T-helper 9 cell (primary cell): ENCODE data around the gene RXFP4.

Experiments used
- DNase-seq: peaks from one replicate; pipeline ENCODE4 v3.0.0-alpha.2; 2020

The RXFP4 gene

GRCh38 chr1:155962599-155963211 lies 21.3 kb downstream of the RXFP4 start:
- no peak for DNase-seq

DNA sequence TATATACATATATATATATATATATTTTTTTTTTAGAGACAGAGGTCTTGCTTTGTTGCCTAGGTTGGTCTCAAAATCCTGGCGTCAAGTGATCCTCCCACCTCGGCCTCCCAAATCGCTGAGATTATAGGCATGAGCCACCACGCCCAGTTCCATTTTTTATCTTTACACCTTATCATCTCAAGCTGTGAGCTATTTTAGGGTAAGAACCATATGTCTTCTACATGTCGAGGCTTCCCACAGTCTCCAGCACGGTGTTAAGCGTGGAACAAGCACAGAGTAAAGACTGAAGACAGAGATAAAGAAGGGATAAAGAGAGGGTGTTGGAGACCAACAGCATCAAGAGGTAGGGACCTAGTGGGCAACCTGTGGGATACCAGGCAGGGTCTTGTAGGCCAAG lies 22.8 kb downstream of the RXFP4 start:
- DNase-seq = no peak

- DNase-seq = no peak
Measured at GRCh38 chr1:155966135-155966534, 24.7 kb downstream of the RXFP4 start.

- no peak for DNase-seq
Measured at GRCh38 chr1:155966750-155967149, 25.3 kb downstream of the RXFP4 start.

- no peak for DNase-seq
Measured at GRCh38 chr1:155967341-155968050, 26.1 kb downstream of the RXFP4 start.

- no peak for DNase-seq
Measured at GRCh38 chr1:155968051-155968400, 26.6 kb downstream of the RXFP4 start.

DNA sequence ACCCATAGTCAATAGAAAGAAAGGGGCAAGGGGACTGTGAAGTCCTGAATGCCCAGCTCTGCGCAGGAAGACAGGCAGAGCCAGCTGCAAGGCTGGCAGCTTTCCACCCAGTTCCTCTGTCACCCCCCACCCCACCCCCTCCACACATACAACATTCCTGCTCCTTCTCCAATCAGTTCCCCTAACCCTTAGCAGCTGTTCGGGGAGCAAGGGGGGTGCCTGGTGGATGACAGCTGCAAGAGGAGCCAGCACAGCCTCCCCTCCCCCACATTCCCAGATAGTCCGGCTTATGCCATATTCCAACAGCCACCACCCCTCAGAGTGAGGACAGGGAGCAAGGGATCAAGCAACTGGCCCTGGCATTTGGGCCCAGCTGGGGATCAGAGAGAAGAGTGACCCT lies 27.2 kb downstream of the RXFP4 start:
- DNase-seq = no peak

DNA sequence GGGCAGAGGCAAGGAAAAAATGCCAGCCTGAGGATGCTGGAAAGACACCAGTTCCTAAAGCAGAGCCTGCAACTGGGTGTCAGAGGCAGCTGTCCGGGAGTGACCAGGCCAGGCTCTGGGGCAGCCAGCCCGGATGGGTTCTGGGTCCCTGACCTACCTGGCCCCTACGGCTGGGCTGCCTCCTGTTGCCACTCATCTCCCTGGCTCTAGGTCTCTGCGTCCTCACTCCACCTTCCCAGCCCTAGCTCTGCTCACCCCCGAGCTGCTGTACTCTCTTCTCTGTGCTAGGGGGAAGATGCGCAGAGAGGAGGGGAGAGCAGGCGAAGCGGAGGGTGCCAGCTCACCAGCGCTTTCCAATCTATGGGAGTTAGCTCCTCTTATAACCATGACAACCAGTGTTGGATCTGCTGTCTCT lies 27.9 kb downstream of the RXFP4 start:
- DNase-seq = no peak

DNA sequence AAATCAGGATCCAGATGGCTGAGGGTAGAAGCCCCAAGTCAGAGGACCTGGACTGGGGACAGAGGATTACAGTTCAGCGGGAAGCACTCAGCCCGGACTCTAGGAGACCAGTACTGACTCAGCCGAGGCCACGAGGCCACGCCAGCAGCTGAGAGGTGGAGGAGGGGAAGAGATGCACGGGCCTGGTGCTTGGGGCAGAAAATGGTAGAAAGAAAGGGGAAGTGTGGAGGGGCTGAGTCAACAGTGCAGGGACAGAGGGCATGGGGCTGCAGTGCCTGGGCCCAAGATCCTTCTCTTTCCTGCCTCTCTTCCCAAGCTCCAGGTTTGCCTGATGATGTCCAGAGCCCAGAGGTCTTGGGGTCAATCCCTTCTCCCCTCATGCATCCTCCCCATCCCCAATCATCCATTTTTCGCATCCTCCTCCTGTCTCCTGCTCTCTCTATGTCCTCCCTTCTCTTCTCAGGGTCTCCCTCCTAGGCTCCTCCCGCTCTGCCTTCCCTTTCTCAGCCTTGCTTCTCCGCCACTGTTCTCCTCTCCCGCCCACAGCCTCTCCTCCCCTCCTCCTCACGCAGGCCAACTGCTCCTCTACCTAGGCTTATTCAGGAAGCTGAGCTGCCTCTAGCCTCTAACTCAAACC lies 29.2 kb downstream of the RXFP4 start:
- no peak for DNase-seq

- no peak for DNase-seq
Measured at GRCh38 chr1:155971910-155972809, 30.7 kb downstream of the RXFP4 start.

DNA sequence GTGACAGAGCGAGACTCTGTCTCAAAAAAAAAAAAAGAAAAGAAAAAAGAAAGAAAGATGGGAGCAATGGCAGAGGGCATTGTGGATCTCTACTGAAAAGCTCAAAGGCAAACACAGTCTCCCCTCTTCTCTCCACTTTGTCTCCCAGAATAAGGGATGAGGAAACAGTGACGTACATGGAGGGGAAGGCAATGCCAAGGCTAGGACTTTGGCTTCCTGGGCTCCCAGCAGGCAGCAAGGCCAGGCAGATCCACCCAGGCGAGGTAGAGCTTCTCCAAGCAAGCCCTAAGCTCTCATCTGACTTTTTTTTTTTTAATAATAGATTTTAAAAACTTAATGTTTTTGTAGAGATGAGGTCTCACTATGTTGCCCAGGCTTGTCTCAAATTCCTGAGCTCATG lies 32.3 kb downstream of the RXFP4 start:
- DNase-seq = no peak

DNA sequence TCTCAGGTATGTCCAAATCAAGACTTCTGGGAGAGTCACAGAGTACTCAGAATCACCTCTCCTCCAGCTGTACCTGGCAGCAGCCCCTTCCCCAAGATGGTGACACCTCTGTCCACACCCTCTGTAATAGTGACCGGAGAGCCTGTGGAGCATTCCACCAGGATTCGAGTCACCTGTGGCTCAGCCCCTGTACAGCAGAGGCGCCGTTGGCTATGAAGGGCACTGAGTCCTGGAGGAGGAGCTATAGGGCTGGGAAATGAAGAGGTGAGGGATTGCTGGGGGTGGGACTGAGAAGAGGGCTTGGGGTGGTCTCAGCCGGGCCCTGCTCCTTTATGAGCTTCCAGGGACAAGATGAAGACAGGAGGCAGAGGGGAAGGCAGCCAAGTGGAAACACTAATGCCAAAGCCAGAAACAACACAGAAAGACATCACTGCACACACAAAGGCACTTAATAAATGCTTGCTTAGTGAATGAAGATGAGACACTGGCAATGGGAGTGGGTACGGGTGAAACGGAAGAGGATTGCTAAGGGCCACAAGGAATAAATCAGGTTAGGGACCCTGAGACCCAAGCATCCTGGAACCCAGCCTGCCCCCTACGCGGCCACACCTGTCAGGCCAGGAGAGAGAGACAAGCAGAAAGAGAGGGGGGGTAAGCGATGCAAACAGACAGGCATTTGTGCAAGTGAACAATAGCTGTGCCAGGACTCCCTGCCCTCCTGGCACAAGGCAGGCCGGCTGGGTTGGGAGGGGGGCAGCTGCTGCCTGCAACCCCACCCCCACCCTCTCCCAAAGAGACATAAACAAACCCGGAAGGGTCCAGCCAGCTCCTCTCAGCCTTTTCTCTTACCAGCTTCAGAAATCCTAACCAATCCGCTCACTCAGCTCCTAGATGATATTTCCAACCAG lies 33.0 kb downstream of the RXFP4 start:
- no peak for DNase-seq

GRCh38 chr1:155975375-155976061 lies 34.1 kb downstream of the RXFP4 start:
- no peak for DNase-seq

DNA sequence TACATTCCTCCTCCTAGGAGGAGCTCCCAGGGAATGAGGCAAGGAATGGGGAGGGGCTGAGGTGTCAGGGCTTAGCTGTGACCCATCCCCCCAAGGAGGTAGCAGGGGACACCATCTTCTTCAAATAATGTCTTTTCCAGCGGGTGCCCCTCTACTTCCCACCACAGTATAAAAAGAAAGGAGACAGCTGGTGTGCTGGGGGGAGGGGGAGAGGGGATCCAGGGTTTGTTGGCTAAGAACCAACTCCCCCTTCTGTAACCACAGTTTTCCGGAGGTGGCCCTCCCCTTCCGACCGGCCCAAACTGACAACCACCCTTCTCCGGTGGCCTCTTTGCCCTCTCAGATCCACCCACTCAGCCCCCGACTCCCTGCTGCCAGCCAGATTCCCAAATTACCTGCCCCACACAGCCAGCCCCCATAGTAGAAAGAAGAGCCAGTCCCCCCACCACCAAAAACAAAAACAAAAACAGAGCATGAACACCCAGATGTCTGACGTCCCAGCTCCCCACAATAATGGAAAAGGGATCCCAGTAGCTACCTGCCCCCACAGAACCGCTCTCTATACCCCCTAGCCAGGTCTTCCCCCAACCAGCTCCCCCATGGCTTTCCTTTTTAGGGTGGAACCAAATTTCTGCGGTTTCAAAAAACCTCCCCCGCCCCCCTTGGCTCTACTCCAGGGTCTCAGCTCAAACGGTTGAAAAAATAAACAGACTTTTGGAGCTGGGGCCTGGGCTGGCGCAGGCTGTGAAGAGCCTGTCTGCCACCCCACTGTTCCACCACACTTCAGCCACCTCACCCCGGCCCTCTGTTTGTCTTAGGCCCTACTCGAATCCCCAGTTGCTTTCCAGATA lies 34.8 kb downstream of the RXFP4 start:
- peak; percentile 58 for DNase-seq

- DNase-seq = no peak
Measured at GRCh38 chr1:155976913-155977689, 35.7 kb downstream of the RXFP4 start.

- DNase-seq = peak; percentile 37
Measured at GRCh38 chr1:155977690-155978324, 36.4 kb downstream of the RXFP4 start.

GRCh38 chr1:155978325-155978972 lies 37.0 kb downstream of the RXFP4 start, which contains the start of gene ARHGEF2:
Gene ARHGEF2 (minus strand): TSS chr1:155978547. CDS start chr1:155978427, 120 bp downstream.
- DNase-seq = peak; percentile 65

GRCh38 chr1:155978973-155979429 lies 37.6 kb downstream of the RXFP4 start:
- no peak for DNase-seq
